ENCODE measurements around the gene OSMR. TPM values are rescaled to one million over a fixed set of nuclear protein-coding genes. Genes with fewer than 3 reads are reported as not detected.
"Not testable (repeated sequence)": the region's sequence is repeated elsewhere in the genome, so short reads cannot be mapped to it uniquely, and the experiment has no call there.

The OSMR gene
- total RNA-seq, 2 donors from 2014 or later = 79.2 to 190 TPM

GRCh38 chr5:38853753-38854470 is 8.1 kb downstream of the OSMR start:
- H3K36me3 ChIP-seq = no peaks in the 10 kb centered on the region
- ATAC-seq (ENCODE audit: insufficient number of reproducible peaks, low FRiP score, low read depth) = peak; percentile 41

GRCh38 chr5:38854907-38855306 is 9.1 kb downstream of the OSMR start:
- no peaks in the 10 kb centered on the region for H3K36me3 ChIP-seq
- no peak for ATAC-seq (ENCODE audit: insufficient number of reproducible peaks, low FRiP score, low read depth)

More at GRCh38 chr5:38853753-38854470, 8.1 kb downstream of the OSMR start:
- H3K9me3 ChIP-seq = no peaks in the 10 kb centered on the region
- H3K27ac ChIP-seq = no peak overlapping the region
- no peak for DNase-seq (ENCODE audit: low spot score)
- H3K4me3 ChIP-seq = no peak overlapping the region
- no peak for TF ChIP-seq CTCF (IDR thresholded peaks at IDR 0.05)
- no peaks in the 10 kb centered on the region for H3K27me3 ChIP-seq (replicated peaks; ENCODE audit: insufficient read depth)
- peaks cover 5 to 19% of the 10 kb centered on the region in 2 donors for H3K4me1 ChIP-seq (ENCODE audit: control insufficient read depth in 1 of 2, low read depth in 2 of 2)

DNA sequence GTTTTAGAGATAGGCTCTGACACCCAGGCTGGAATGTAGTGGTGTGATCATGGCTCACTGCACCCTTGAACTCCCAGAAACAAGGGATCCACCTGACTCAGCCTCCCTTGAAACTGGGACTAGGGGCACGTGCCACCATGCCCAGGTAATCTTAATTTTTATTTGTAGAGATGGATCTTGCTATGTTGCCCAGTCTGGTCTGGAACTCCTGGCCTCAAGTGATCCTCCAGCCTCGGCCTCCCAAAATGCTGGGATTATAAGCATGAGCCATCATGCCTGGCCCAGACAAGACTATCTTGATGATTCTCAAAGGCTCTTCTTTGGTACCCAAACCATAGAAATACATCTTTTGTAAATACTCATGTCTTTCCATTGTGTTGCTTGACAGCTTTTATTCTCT is 10.8 kb downstream of the OSMR start:
- no peaks in the 10 kb centered on the region for H3K36me3 ChIP-seq
- ATAC-seq (ENCODE audit: insufficient number of reproducible peaks, low FRiP score, low read depth) = no peak
- H3K9me3 ChIP-seq = no peaks in the 10 kb centered on the region
- no peak overlapping the region for H3K27ac ChIP-seq
- no peaks in the 10 kb centered on the region for H3K27me3 ChIP-seq (replicated peaks; ENCODE audit: insufficient read depth)
- no peak overlapping the region for H3K4me3 ChIP-seq
- peaks cover 5 to 18% of the 10 kb centered on the region in 2 donors for H3K4me1 ChIP-seq (ENCODE audit: control insufficient read depth in 1 of 2, low read depth in 2 of 2)
- no peak for TF ChIP-seq CTCF (IDR thresholded peaks at IDR 0.05)
- no peak for DNase-seq (ENCODE audit: low spot score)

More at GRCh38 chr5:38854907-38855306, 9.1 kb downstream of the OSMR start:
- peaks cover 5 to 18% of the 10 kb centered on the region in 2 donors for H3K4me1 ChIP-seq (ENCODE audit: control insufficient read depth in 1 of 2, low read depth in 2 of 2)
- H3K27ac ChIP-seq = no peak overlapping the region
- no peak for TF ChIP-seq CTCF (IDR thresholded peaks at IDR 0.05)
- DNase-seq (ENCODE audit: low spot score) = no peak
- no peaks in the 10 kb centered on the region for H3K27me3 ChIP-seq (replicated peaks; ENCODE audit: insufficient read depth)
- no peaks in the 10 kb centered on the region for H3K9me3 ChIP-seq
- no peak overlapping the region for H3K4me3 ChIP-seq

DNA sequence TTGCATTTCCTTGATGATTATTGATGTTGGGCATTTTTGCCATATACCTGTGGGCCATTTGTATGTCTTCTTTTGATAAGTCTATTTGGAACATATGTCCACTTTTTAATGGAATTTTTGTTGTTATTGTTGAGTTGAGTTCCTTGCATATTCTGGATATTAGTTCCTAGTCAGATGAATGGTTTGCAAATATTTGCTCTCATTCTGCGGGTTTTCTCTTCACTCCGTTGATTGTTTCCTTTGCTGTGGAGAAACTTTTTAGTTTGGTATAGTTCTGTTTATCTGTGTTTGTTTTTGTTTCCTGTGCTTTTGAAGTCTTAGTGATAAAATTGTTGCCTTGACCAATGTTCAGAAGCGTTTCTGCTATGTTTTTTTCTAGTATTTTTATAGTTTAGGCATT is 13.0 kb downstream of the OSMR start:
- Histone ChIP-seq H3K36me3 (no peaks in the 10 kb centered on the region), H3K27ac (no peak overlapping the region), H3K9me3 (no peaks in the 10 kb centered on the region), H3K4me1 (ENCODE audit: control insufficient read depth in 1 of 2, low read depth in 2 of 2) (peaks cover 5 to 14% of the 10 kb centered on the region in 2 donors), H3K27me3 (replicated peaks; ENCODE audit: insufficient read depth) (no peaks in the 10 kb centered on the region), H3K4me3 (no peak overlapping the region)
- TF ChIP-seq CTCF (IDR thresholded peaks at IDR 0.05) = no peak
- no peak for DNase-seq (ENCODE audit: low spot score)
- no peak for ATAC-seq (ENCODE audit: insufficient number of reproducible peaks, low FRiP score, low read depth)

DNA sequence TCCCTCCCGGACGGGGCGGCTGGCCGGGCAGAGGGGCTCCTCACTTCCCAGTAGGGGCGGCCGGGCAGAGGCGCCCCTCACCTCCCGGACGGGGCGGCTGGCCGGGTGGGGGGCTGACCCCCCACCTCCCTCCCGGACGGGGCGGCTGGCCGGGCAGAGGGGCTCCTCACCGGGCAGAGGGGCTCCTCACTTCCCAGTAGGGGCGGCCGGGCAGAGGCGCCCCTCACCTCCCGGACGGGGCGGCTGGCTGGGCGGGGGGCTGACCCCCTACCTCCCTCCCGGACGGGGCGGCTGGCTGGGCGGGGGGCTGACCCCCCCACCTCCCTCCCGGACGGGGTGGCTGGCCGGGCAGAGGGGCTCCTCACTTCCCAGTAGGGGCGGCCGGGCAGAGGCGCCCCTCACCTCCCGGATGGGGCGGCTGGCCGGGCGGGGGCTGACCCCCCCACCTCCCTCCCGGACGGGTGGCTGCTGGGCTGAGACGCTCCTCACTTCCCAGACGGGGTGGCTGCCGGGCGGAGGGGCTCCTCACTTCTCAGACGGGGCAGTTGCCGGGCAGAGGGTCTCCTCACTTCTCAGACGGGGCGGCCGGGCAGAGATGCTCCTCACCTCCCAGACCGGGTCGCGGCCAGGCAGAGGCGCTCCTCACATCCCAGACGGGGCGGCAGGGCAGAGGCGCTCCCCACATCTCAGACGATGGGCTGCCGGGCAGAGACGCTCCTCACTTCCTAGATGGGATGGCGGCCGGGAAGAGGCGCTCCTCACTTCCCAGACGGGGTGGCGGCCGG is 16.4 kb downstream of the OSMR start:
- H3K4me3 ChIP-seq; H3K27ac ChIP-seq; H3K36me3 ChIP-seq; DNase-seq (ENCODE audit: low spot score); H3K9me3 ChIP-seq; H3K27me3 ChIP-seq (replicated peaks; ENCODE audit: insufficient read depth); ATAC-seq (ENCODE audit: insufficient number of reproducible peaks, low FRiP score, low read depth): not testable (repeated sequence)
- H3K4me1 ChIP-seq (ENCODE audit: control insufficient read depth in 1 of 2, low read depth in 2 of 2) = peaks cover 7 to 11% of the 10 kb centered on the region in 2 donors
